NCI-H526 (cell line): ENCODE results near the gene ABHD12B.

Source experiments
- DNase-seq, 2 experiments: peaks; one replicate each; lab custom pipeline; 2025; lab: John Stamatoyannopoulos, UW

ABHD12B gene

GRCh38 chr14:50839048-50839447 lies 32.8 kb upstream of the ABHD12B start:
- DNase-seq, result no peak

GRCh38 chr14:50839691-50840090 lies 32.2 kb upstream of the ABHD12B start:
- no peak for DNase-seq

- no peak for DNase-seq
Observed at GRCh38 chr14:50844391-50844790, 27.5 kb upstream of the ABHD12B start.

GRCh38 chr14:50845166-50845565 lies 26.7 kb upstream of the ABHD12B start:
- DNase-seq, result no peak

GRCh38 chr14:50846226-50846880 lies 25.5 kb upstream of the ABHD12B start:
- no peak for DNase-seq

GRCh38 chr14:50853891-50854290 lies 18.0 kb upstream of the ABHD12B start:
- no peak for DNase-seq

- no peak for DNase-seq
Observed at GRCh38 chr14:50854521-50854920, 17.3 kb upstream of the ABHD12B start.

- DNase-seq, result no peak
Observed at GRCh38 chr14:50855558-50855957, 16.3 kb upstream of the ABHD12B start.

GRCh38 chr14:50856660-50857059 lies 15.2 kb upstream of the ABHD12B start:
- no peak for DNase-seq

- DNase-seq, result no peak
Observed at GRCh38 chr14:50859296-50859624, 12.6 kb upstream of the ABHD12B start.

- DNase-seq, result peak; percentile 87 to 93
Observed at GRCh38 chr14:50860478-50861086, 11.3 kb upstream of the ABHD12B start.

GRCh38 chr14:50862036-50862570 lies 9.8 kb upstream of the ABHD12B start:
- peak in 1 of 2 experiments; percentile 27 for DNase-seq

- DNase-seq, result no peak
Observed at GRCh38 chr14:50864237-50864636, 7.6 kb upstream of the ABHD12B start.

GRCh38 chr14:50864946-50865345 lies 6.9 kb upstream of the ABHD12B start:
- no peak for DNase-seq

- no peak for DNase-seq
Observed at GRCh38 chr14:50865391-50866076, 6.3 kb upstream of the ABHD12B start.

GRCh38 chr14:50871228-50871627 lies 625 bp upstream of the ABHD12B start:
- DNase-seq, result no peak

- no peak for DNase-seq
Observed at GRCh38 chr14:50874757-50875156, 2.9 kb downstream of the ABHD12B start.

- DNase-seq, result no peak
Observed at GRCh38 chr14:50875359-50876070, 3.7 kb downstream of the ABHD12B start.

GRCh38 chr14:50882932-50883826 lies 11.3 kb downstream of the ABHD12B start:
- DNase-seq, result peak in 1 of 2 experiments; percentile 66

- DNase-seq, result no peak
Observed at GRCh38 chr14:50883827-50884197, 12.0 kb downstream of the ABHD12B start.

- no peak for DNase-seq
Observed at GRCh38 chr14:50887476-50887875, 15.6 kb downstream of the ABHD12B start.

- no peak for DNase-seq
Observed at GRCh38 chr14:50892255-50892654, 20.4 kb downstream of the ABHD12B start.
